H1 (cell line): ENCODE data around the gene DYSF. TPM values are rescaled to one million over a fixed set of nuclear protein-coding genes. Genes with fewer than 3 reads are reported as not detected.

Source experiments
- CTCF ChIA-PET: fragments of 300-600 bp; sonication (Branson Sonifier 250); formaldehyde crosslinking; loops from one replicate; lab custom pipeline; 2021; ENCODE audit not compliant: partially characterized antibody; lab: Charles Lee
- POLR2A ChIA-PET: fragments of 300-600 bp; sonication (Branson Sonifier 250); formaldehyde crosslinking; loops from one replicate; lab custom pipeline; 2021; ENCODE audit warnings: inconsistent platforms; ENCODE audit not compliant: partially characterized antibody; lab: Charles Lee
- DNase-seq, 2 experiments: peaks; one replicate each; pipeline versions ENCODE4 v3.0.0 to v3.0.0-alpha.2; 2010 to 2022; ENCODE audit warnings: low spot score in 2 of 2, low read depth in 1 of 2, mixed read lengths in 1 of 2
- FAIRE-seq: peaks from 2 replicates; lab custom pipeline; 2011; peaks lifted over from hg19 to GRCh38; lab: Jason Lieb, UNC
- H2AFZ ChIP-seq: 2 replicates; pipeline ENCODE4 v1.8.1; 2012; ENCODE audit warnings: low read length, inconsistent platforms
- H2AK5ac ChIP-seq: 2 replicates; pipeline ENCODE4 v1.6.1; 2013; ENCODE audit warnings: low read depth, low read length
- H2BK120ac ChIP-seq: replicated peaks from 2 replicates; pipeline ENCODE3; 2013; ENCODE audit warnings: low read depth, low read length, inconsistent platforms
- H2BK12ac ChIP-seq: 2 replicates; pipeline ENCODE4 v1.6.1; 2013; ENCODE audit warnings: low read depth, low read length
- H2BK15ac ChIP-seq: 2 replicates; pipeline ENCODE4 v1.6.1; 2013; ENCODE audit warnings: low read length
- H2BK20ac ChIP-seq: 2 replicates; pipeline ENCODE4 v1.6.1; 2013; ENCODE audit warnings: low read length
- H2BK5ac ChIP-seq: 2 replicates; pipeline ENCODE4 v1.6.1; 2013; ENCODE audit warnings: low read depth, low read length
- H3K14ac ChIP-seq: 2 replicates; pipeline ENCODE4 v1.6.1; 2013; ENCODE audit warnings: inconsistent platforms; ENCODE audit not compliant: insufficient read length
- H3K18ac ChIP-seq: 2 replicates; pipeline ENCODE4 v1.6.1; 2013; ENCODE audit warnings: low read length; ENCODE audit errors: extremely low read depth
- H3K23ac ChIP-seq: 2 replicates; pipeline ENCODE4 v1.6.1; 2013; ENCODE audit warnings: inconsistent platforms; ENCODE audit not compliant: insufficient read length
- H3K23me2 ChIP-seq: 2 replicates; pipeline ENCODE4 v1.6.1; 2013; ENCODE audit warnings: low read depth, low read length
- H3K27ac ChIP-seq: 2 replicates; pipeline ENCODE4 v1.6.1; 2011; ENCODE audit warnings: low read depth, low read length, inconsistent platforms
- H3K27me3 ChIP-seq, 4 experiments: replicated peaks in 1 of 4; 1 replicate in 1 of 4; 2 replicates in 3 of 4; pipeline versions ENCODE4 v1.6.1 to v1.8.1; 2011 to 2013; ENCODE audit warnings: low read length in 3 of 4, mild to moderate bottlenecking in 3 of 4, inconsistent platforms in 2 of 4, mixed read lengths in 2 of 4, moderate library complexity in 1 of 4; ENCODE audit not compliant: control insufficient read depth in 3 of 4, insufficient read depth in 3 of 4; ENCODE audit errors: extremely low read depth in 1 of 4
- H3K36me3 ChIP-seq, 4 experiments: 2 replicates each; pipeline versions ENCODE4 v1.6.1 to v1.8.1; 2011 to 2013; ENCODE audit warnings: mild to moderate bottlenecking in 4 of 4, low read length in 3 of 4, moderate library complexity in 2 of 4, control low read depth in 1 of 4, inconsistent platforms in 1 of 4; ENCODE audit not compliant: insufficient read depth in 4 of 4, control insufficient read depth in 2 of 4
- H3K4ac ChIP-seq: replicated peaks from 2 replicates; pipeline ENCODE3; 2013; ENCODE audit warnings: low read length, low read depth, mixed read lengths, inconsistent platforms; ENCODE audit not compliant: insufficient read length
- H3K4me1 ChIP-seq, 4 experiments: replicated peaks in 1 of 4; 1 replicate in 1 of 4; 2 replicates in 3 of 4; pipeline versions ENCODE4 v1.6.1 to v1.8.1; 2011 to 2013; ENCODE audit warnings: low read length in 3 of 4, inconsistent platforms in 2 of 4, mixed read lengths in 1 of 4; ENCODE audit not compliant: insufficient read depth in 4 of 4, control insufficient read depth in 3 of 4
- H3K4me2 ChIP-seq, 2 experiments: 2 replicates each; pipeline versions ENCODE4 v1.6.1 to v1.8.1; 2011 to 2013; ENCODE audit warnings: low read depth in 2 of 2, low read length in 2 of 2, control low read depth in 1 of 2, inconsistent platforms in 1 of 2, mild to moderate bottlenecking in 1 of 2; ENCODE audit not compliant: insufficient read depth in 1 of 2
- H3K4me3 ChIP-seq, 4 experiments: fragments of 200-600, 300-600 bp in 1 of 4; sonication (generic), shearing (Covaris generic), sonication (Bioruptor Twin) in 1 of 4; 2 replicates each; pipeline versions ENCODE4 v1.5.1 to v1.8.1; 2011 to 2016; ENCODE audit warnings: low read length in 4 of 4, low read depth in 3 of 4, control low read depth in 2 of 4, inconsistent platforms in 2 of 4, mild to moderate bottlenecking in 2 of 4, mixed read lengths in 1 of 4, moderate library complexity in 1 of 4; ENCODE audit not compliant: insufficient read depth in 2 of 4; ENCODE audit errors: extremely low read depth in 1 of 4
- H3K56ac ChIP-seq: replicated peaks from 2 replicates; pipeline ENCODE3; 2013; ENCODE audit warnings: low read depth, mild to moderate bottlenecking, mixed read lengths, low read length, inconsistent platforms; ENCODE audit not compliant: insufficient read length
- H3K79me1 ChIP-seq: 2 replicates; pipeline ENCODE4 v1.6.1; 2013; ENCODE audit warnings: low read depth, low read length, control low read depth
- H3K79me2 ChIP-seq, 2 experiments: 2 replicates each; pipeline versions ENCODE4 v1.6.1 to v1.8.1; 2012 to 2013; ENCODE audit warnings: low read length in 2 of 2, mild to moderate bottlenecking in 2 of 2, inconsistent platforms in 1 of 2; ENCODE audit not compliant: insufficient read depth in 2 of 2, control insufficient read depth in 1 of 2
- H3K9ac ChIP-seq, 4 experiments: replicated peaks in 1 of 4; 1 replicate in 1 of 4; 2 replicates in 3 of 4; pipeline versions ENCODE4 v1.6.1 to v1.8.1; 2011 to 2013; ENCODE audit warnings: low read depth in 3 of 4, low read length in 3 of 4, control low read depth in 2 of 4, mild to moderate bottlenecking in 2 of 4, moderate library complexity in 2 of 4, inconsistent platforms in 1 of 4; ENCODE audit errors: extremely low read depth in 1 of 4
- H3K9me3 ChIP-seq, 2 experiments: 2 replicates each; pipeline versions ENCODE4 v1.6.1 to v1.8.1; 2012 to 2013; ENCODE audit warnings: mild to moderate bottlenecking in 2 of 2, moderate library complexity in 2 of 2, control low read depth in 1 of 2, inconsistent platforms in 1 of 2, low read depth in 1 of 2, low read length in 1 of 2, mixed read lengths in 1 of 2; ENCODE audit not compliant: insufficient read depth in 2 of 2
- H4K20me1 ChIP-seq, 2 experiments: replicated peaks in 1 of 2; 2 replicates each; pipeline versions ENCODE3 to v1.8.1; 2011 to 2013; ENCODE audit warnings: inconsistent platforms in 2 of 2, low read length in 2 of 2, mild to moderate bottlenecking in 1 of 2; ENCODE audit not compliant: insufficient read depth in 2 of 2, control insufficient read depth in 1 of 2
- H4K5ac ChIP-seq: 2 replicates; pipeline ENCODE4 v1.6.1; 2013; ENCODE audit warnings: low read length, low read depth, mixed read lengths, inconsistent platforms; ENCODE audit not compliant: insufficient read length
- H4K8ac ChIP-seq: 2 replicates; pipeline ENCODE4 v1.8.0; 2013; ENCODE audit warnings: mild to moderate bottlenecking, moderate library complexity, low read length, inconsistent platforms; ENCODE audit not compliant: insufficient read depth; ENCODE audit errors: extremely low read depth
- H4K91ac ChIP-seq: replicated peaks from 2 replicates; pipeline ENCODE3; 2013; ENCODE audit warnings: low read length, mixed read lengths, inconsistent platforms; ENCODE audit not compliant: insufficient read length
- CBX5 ChIP-seq: fragments of 300-800, 300-1000 bp; sonication (generic); IDR thresholded peaks from 2 replicates; pipeline ENCODE4 v1.7.1; 2016; ENCODE audit warnings: antibody characterized with exemption, low read length, low read depth
- TEAD4 ChIP-seq: IDR thresholded peaks from 2 replicates; pipeline ENCODE4 v1.6.1; 2012; ENCODE audit warnings: low read depth, low read length, inconsistent platforms, mixed read lengths
- WGBS, 2 experiments: shearing (Covaris generic) in 1 of 2; methylation state at CpG; one replicate each; pipeline versions ENCODE4 v1.1.6 to v1.1.7; 2013 to 2015; ENCODE audit warnings: low lambda C conversion rate in 2 of 2, mixed read lengths in 2 of 2, inconsistent platforms in 1 of 2, low coverage in 1 of 2, missing lambda C conversion rate in 1 of 2; ENCODE audit not compliant: insufficient replicate concordance in 2 of 2, insufficient coverage in 1 of 2, insufficient read length in 1 of 2; ENCODE audit errors: extremely low coverage in 1 of 2, missing lambda C conversion rate in 1 of 2; 5-methylcytosine and 5-hydroxymethylcytosine counted together
- polyA plus RNA-seq, 7 experiments: library from polyadenylated mRNA; depleted of rRNA in 3 of 7; stranded (reverse) in 5 of 7; unstranded in 2 of 7; fragments of >200 nt in 5 of 7; fragments of 200-250 nt in 2 of 7; gene quantifications; 1 replicate in 5 of 7; 2 replicates in 1 of 7; 4 replicates in 1 of 7; pipeline versions ENCODE4 v1.2.1 to v1.2.3, GENCODE V29; 2011 to 2013; ENCODE audit warnings: missing spikeins in 2 of 7, mixed read lengths in 2 of 7
- total RNA-seq: library from RNA; stranded (reverse); fragmentation: NEBNext Ultra II Directional; extraction: Animal tissue kit (Norgen Biotek cat#: 25700); gene quantifications from 2 replicates; pipeline ENCODE4 v1.2.1, GENCODE V29; 2021

DYSF gene
- total and polyA plus RNA-seq, 2 of the 8 experiments (the other 6 are each of a cell fraction or from before 2014, with no cell fraction given): 5.8 to 7.1 TPM

- no peaks in the 10 kb centered on the region for H3K27me3 ChIP-seq
- ChIA-PET CTCF (interaction anchor here (0.7 to 22.8 kb wide), 16 partner anchors 10 to 594 kb away, joined by 3 to 386 read pairs (median 4); no protein-coding TSS in a partner anchor), POLR2A (interaction anchor here (0.7 to 0.9 kb wide), 2 partner anchors 127 to 375 kb away, joined by 3 read pairs; no protein-coding TSS in a partner anchor)
- no peak overlapping the region for H2AFZ ChIP-seq
- no peaks in the 10 kb centered on the region for H3K36me3 ChIP-seq
- no peak overlapping the region for H2BK5ac ChIP-seq
- H3K23ac ChIP-seq: no peak overlapping the region
- H3K79me1 ChIP-seq: no peaks in the 10 kb centered on the region
- no peak overlapping the region; the same call in 1 of the 2 replicates for H3K18ac ChIP-seq
- peaks cover 0 to 6% (median 0%) of the 10 kb centered on the region in 4 experiments; a peak in 3 of 7 replicates for H3K4me1 ChIP-seq
- H3K23me2 ChIP-seq: no peaks in the 10 kb centered on the region
- WGBS, 2 experiments: 87% methylated on average over 8 of the region's 10 CpGs; no CpG with 5 or more reads in 1 of the 2 experiments
- peak overlapping the region; percentile 45 for H4K91ac ChIP-seq
- peak overlapping the region; percentile 3; the same call in 1 of the 2 replicates for H4K8ac ChIP-seq
- H2AK5ac ChIP-seq: no peak overlapping the region
- H2BK120ac ChIP-seq: no peak overlapping the region
- no peak overlapping the region for H4K5ac ChIP-seq
- no peaks in the 10 kb centered on the region for H4K20me1 ChIP-seq
- H3K14ac ChIP-seq: no peak overlapping the region
- H2BK12ac ChIP-seq: no peak overlapping the region
- no peak overlapping the region; the same call in 1 of the 2 replicates for H2BK15ac ChIP-seq
- H3K56ac ChIP-seq: no peak overlapping the region
- H3K4me2 ChIP-seq: no peak overlapping the region
- no peak overlapping the region for H2BK20ac ChIP-seq
- no peak overlapping the region for H3K9ac ChIP-seq
- peak; percentile 64 for TF ChIP-seq TEAD4
- no peak for TF ChIP-seq CBX5
- no peak overlapping the region for H3K4ac ChIP-seq
- no peak overlapping the region for H3K4me3 ChIP-seq
- no peaks in the 10 kb centered on the region for H3K79me2 ChIP-seq
- H3K27ac ChIP-seq: no peak overlapping the region
- DNase-seq: no peak
- no peak for FAIRE-seq
- no peaks in the 10 kb centered on the region for H3K9me3 ChIP-seq
These were observed 105.1 kb downstream of the DYSF start for GRCh38 chr2:71558300-71559051.
